Dendritic cell treated with granulocyte-macrophage colony-stimulating factor and Interleukin-4, amounts not matched to agents 40 ng/mL and 50 ng/mL, for 4 days (primary cell): ENCODE results near the gene ERICH2.

Experiments used
- H3K27ac Mint-ChIP-seq: one replicate; pipeline ENCODE4 v1.8.0; 2022; ENCODE audit warnings: mild to moderate bottlenecking, mixed read lengths
- H3K27me3 Mint-ChIP-seq: one replicate; pipeline ENCODE4 v1.8.0; 2022; ENCODE audit warnings: mild to moderate bottlenecking, mixed read lengths
- H3K36me3 Mint-ChIP-seq: one replicate; pipeline ENCODE4 v1.8.0; 2022; ENCODE audit warnings: low read depth, mixed read lengths
- H3K4me1 Mint-ChIP-seq: one replicate; pipeline ENCODE4 v1.8.0; 2022; ENCODE audit warnings: low read depth, mixed read lengths
- H3K4me3 Mint-ChIP-seq: one replicate; pipeline ENCODE4 v1.8.0; 2022; ENCODE audit warnings: mild to moderate bottlenecking, moderate library complexity, mixed read lengths
- H3K9me3 Mint-ChIP-seq: one replicate; pipeline ENCODE4 v1.8.0; 2022; ENCODE audit warnings: mixed read lengths
- intact Hi-C: fragments of 100-400 bp; cut with micrococcal nuclease; formaldehyde crosslinking; loops from one replicate; pipeline ENCODE4 v1.15.0; 2022

ERICH2 gene

DNA sequence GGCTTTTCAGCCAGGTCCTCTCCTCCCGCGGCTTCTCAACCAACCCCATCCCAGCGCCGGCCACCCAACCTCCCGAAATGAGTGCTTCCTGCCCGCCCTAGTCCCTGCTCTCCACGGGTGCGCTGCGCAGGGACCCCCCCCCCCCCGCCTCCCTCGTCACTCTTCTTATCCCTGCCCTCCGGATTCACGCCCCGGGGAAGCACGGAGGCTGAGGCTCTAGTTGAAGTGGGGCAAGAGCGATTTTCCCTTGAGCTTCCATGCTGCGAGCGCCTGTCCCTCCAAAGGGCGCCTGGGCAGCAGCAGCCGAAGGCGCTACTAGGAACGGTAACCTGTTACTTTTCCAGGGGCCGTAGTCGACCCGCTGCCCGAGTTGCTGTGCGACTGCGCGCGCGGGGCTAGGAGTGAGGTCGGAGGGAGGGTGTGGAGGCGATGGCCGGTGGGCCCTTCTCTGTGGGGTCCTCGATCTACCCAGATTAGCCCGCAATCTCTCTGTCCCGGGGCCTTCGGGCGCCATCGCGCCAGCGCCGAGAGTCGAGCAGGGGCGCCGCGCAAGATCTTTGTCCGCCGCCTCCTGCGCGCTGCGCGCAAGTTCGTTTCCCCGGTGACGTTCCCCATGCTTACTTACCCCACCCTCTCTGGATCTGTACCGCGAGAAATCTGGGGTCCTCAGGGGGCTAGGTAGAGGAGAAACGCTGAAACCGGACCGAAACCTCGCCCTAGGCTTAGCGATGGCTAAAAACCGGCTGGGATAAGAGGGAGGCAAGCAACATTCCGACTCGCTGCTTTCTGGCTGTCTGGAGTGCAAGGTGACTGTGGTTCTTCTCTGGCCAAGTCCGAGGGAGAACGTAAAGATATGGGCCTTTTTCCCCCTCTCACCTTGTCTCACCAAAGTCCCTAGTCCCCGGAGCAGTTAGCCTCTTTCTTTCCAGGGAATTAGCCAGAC lies 47.2 kb downstream of the ERICH2 start:
- H3K36me3 Mint-ChIP-seq, result no peaks in the 10 kb centered on the region
- H3K27ac Mint-ChIP-seq, result peak overlapping the region; percentile 62
- intact Hi-C loops, result loop anchor here (10.0 kb wide), 1 partner anchor 583 kb away; no protein-coding TSS in a partner anchor
- H3K27me3 Mint-ChIP-seq, result peaks cover 95% of the 10 kb centered on the region
- no peaks in the 10 kb centered on the region for H3K9me3 Mint-ChIP-seq
- H3K4me1 Mint-ChIP-seq, result peaks cover 77% of the 10 kb centered on the region
- H3K4me3 Mint-ChIP-seq, result peak overlapping the region; percentile 75

GRCh38 chr2:170818036-170818751 lies 48.0 kb downstream of the ERICH2 start:
- peaks cover 82% of the 10 kb centered on the region for H3K4me1 Mint-ChIP-seq
- H3K36me3 Mint-ChIP-seq, result no peaks in the 10 kb centered on the region
- intact Hi-C loops, result loop anchor here (10.0 kb wide), 1 partner anchor 583 kb away; no protein-coding TSS in a partner anchor
- H3K27ac Mint-ChIP-seq, result no peak overlapping the region
- peak overlapping the region; percentile 75 for H3K4me3 Mint-ChIP-seq
- H3K9me3 Mint-ChIP-seq, result no peaks in the 10 kb centered on the region
- H3K27me3 Mint-ChIP-seq, result peaks cover 96% of the 10 kb centered on the region

- H3K9me3 Mint-ChIP-seq, result no peaks in the 10 kb centered on the region
- intact Hi-C loops, result loop anchor here (10.0 kb wide), 1 partner anchor 584 kb away; no protein-coding TSS in a partner anchor
- peaks cover 95% of the 10 kb centered on the region for H3K27me3 Mint-ChIP-seq
- H3K27ac Mint-ChIP-seq, result no peak overlapping the region
- H3K4me3 Mint-ChIP-seq, result no peak overlapping the region
- H3K4me1 Mint-ChIP-seq, result peaks cover 75% of the 10 kb centered on the region
- no peaks in the 10 kb centered on the region for H3K36me3 Mint-ChIP-seq
Observed at GRCh38 chr2:170818752-170819470, 48.7 kb downstream of the ERICH2 start.

DNA sequence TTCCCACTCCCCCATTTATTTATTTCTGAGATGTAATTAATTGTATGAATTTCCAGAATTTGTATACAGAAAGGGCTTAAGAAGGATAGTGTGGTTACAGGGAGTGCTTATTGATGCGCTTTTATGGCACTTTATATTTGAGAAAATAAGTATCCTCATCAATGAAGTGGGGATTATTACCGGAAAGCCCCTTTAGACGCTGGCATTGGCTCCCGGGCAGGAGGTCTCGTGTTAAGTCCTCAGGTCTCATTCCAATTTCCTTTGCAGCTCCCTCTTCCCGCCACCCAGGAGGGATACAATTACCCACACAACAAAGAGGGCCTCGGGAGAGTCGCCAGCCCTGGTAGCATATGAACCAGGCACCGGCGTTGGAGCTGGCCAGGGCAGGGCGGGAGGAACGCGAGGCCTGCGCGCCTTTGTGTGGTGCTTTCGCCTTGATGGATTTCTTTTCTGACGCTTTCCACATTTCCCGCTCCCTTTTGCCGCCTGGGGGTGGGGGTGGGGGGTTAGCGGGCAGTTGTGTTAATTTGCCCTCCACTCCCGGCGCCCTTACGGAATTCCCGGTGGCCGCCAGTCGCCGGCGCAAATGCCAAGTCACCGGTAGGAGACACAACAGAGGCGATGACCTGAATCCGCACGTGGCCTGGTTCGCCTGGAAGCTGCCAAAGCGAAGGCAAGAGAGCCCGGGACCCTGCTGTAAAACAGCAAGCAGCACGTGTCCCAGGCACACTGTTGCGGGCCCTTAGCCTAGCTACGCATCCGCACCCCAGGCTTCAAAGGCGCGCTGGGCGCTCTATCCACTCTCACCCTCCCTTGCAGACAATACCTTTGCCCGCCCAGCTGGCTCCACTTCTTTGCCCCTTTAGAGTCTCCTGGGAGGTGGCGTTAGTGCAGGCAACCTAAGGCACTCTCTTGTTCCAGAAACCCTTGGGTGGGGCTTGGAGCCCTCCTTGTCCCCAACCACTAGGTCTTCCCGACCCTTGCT lies 49.8 kb downstream of the ERICH2 start:
- Mint-ChIP-seq H3K27ac (no peak overlapping the region), H3K27me3 (peaks cover 95% of the 10 kb centered on the region), H3K36me3 (no peaks in the 10 kb centered on the region), H3K9me3 (no peaks in the 10 kb centered on the region), H3K4me3 (no peak overlapping the region), H3K4me1 (peaks cover 66% of the 10 kb centered on the region)
- intact Hi-C loops, result loop anchor here (10.0 kb wide), 1 partner anchor 585 kb away; no protein-coding TSS in a partner anchor

DNA sequence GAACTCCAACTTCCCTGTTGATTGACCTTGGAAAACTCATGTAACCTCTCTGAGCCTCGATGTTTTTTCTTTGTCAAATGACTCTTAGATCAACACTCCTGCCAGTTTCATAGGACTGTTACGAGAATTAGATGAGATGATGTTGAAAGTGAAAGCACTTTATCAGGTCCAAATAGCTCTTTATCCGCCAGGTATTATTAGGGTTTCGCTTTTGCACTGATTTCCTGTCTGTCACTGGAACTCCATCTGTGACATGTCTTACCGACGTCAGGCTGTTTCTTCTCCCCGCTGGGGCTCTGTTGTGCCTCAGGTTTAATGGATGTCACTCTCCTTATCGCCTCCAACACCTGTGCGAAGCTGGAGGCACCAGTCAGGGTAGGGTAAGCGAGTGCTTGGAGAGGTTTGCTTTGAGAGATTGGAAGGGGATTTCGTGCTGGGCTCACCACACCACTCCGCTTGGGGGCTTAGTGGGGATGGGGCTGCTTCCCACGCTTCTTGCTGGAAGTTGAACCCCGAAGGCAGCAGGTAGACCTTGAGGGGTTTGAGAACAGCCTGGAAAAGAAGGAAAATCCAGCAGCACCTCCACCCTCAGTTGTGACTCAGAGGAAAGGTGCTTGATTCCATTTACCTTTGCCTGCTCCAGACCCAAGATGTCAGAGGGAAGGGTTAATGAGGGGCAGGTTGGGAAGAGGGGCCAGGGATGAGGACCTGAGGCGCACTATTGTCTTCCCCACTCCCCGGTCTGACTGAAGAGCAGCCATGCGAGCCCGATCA lies 50.8 kb downstream of the ERICH2 start:
- no peak overlapping the region for H3K27ac Mint-ChIP-seq
- no peaks in the 10 kb centered on the region for H3K36me3 Mint-ChIP-seq
- peak overlapping the region; percentile 30 for H3K4me3 Mint-ChIP-seq
- no peaks in the 10 kb centered on the region for H3K9me3 Mint-ChIP-seq
- peaks cover 58% of the 10 kb centered on the region for H3K4me1 Mint-ChIP-seq
- intact Hi-C loops, result no loop called here
- peaks cover 95% of the 10 kb centered on the region for H3K27me3 Mint-ChIP-seq

- Mint-ChIP-seq H3K27me3 (peaks cover 95% of the 10 kb centered on the region), H3K9me3 (no peaks in the 10 kb centered on the region), H3K4me3 (no peak overlapping the region), H3K36me3 (no peaks in the 10 kb centered on the region), H3K4me1 (peaks cover 54% of the 10 kb centered on the region), H3K27ac (no peak overlapping the region)
- intact Hi-C loops, result no loop called here
Observed at GRCh38 chr2:170821531-170822289, 51.5 kb downstream of the ERICH2 start.

- H3K27ac Mint-ChIP-seq, result no peak overlapping the region
- no peaks in the 10 kb centered on the region for H3K9me3 Mint-ChIP-seq
- H3K4me3 Mint-ChIP-seq, result no peak overlapping the region
- intact Hi-C loops, result no loop called here
- H3K4me1 Mint-ChIP-seq, result peaks cover 46% of the 10 kb centered on the region
- peaks cover 96% of the 10 kb centered on the region for H3K27me3 Mint-ChIP-seq
- no peaks in the 10 kb centered on the region for H3K36me3 Mint-ChIP-seq
Observed at GRCh38 chr2:170822290-170823087, 52.3 kb downstream of the ERICH2 start.

DNA sequence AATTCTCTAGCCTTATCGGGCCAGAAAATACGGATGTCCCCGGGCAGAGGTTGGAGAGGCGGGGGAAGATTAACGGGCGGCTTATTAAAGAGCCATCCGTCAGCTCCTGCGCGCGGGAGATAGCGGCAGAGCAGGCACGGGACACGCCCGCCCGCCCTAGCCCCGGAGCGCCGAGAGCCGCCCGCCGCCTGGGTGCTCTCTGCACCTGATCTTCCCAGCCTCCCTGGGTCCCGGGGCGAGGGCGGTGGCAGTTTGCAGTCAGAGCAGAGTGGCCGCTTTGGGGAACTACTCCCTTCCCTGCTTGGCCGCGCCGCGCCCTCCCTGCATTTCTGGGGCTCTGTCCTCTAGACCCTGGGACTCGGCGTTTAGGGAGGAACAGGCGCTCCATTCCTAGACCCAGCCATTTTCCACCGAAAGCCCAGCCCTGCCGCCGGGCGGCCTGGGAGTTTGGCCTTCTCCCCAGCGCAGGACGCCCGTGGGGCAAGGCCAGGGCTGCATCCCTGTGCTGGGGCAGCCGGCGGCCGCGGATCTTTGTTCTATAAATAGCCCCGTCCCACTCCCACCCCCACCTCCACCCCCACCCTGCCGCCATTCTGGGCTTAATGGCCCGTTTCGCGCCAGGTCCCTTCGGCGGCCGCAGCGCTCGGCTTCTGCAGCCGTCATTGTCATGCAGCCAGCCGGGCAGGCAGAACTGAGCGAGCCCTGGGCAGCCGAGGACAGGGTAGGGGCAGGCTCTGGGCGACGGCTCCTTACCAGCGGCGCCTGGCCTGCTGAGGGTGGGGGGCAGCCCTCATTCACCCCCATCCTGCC lies 53.1 kb downstream of the ERICH2 start:
- no peak overlapping the region for H3K4me3 Mint-ChIP-seq
- intact Hi-C loops, result no loop called here
- peaks cover 38% of the 10 kb centered on the region for H3K4me1 Mint-ChIP-seq
- H3K27ac Mint-ChIP-seq, result no peak overlapping the region
- peaks cover 96% of the 10 kb centered on the region for H3K27me3 Mint-ChIP-seq
- H3K9me3 Mint-ChIP-seq, result no peaks in the 10 kb centered on the region
- H3K36me3 Mint-ChIP-seq, result no peaks in the 10 kb centered on the region

GRCh38 chr2:170823898-170824215 lies 53.7 kb downstream of the ERICH2 start:
- H3K27me3 Mint-ChIP-seq, result peaks cover 96% of the 10 kb centered on the region
- H3K9me3 Mint-ChIP-seq, result no peaks in the 10 kb centered on the region
- H3K36me3 Mint-ChIP-seq, result no peaks in the 10 kb centered on the region
- H3K4me3 Mint-ChIP-seq, result no peak overlapping the region
- no peak overlapping the region for H3K27ac Mint-ChIP-seq
- intact Hi-C loops, result no loop called here
- peaks cover 32% of the 10 kb centered on the region for H3K4me1 Mint-ChIP-seq

DNA sequence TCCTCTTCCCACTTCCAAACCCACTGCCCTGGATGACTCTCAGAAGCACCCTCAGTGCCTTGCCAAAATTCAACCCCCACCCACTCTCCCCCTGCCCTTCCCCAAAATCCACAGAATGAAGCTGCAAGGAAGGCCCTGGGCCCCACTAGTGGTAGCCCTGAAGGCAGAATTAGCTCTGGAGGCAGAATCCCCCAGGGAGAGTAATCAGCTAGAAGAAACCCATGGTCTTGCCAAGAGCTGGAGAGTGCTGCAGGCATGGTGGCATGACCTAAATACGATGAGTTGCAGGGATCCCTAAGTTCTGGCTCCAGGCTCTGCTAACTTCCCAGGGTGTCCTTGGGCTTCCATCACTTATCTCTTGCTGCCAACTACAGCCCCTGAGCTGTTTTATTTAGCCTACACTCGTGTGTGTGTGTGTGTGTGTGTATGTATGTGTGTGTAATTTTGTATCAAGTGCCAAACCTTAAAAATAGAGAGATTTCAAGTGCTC lies 54.4 kb downstream of the ERICH2 start:
- intact Hi-C loops, result no loop called here
- Mint-ChIP-seq H3K4me3 (no peak overlapping the region), H3K27ac (no peak overlapping the region)

More for the DNA sequence above, 54.4 kb downstream of the ERICH2 start:
- peaks cover 93% of the 10 kb centered on the region for H3K27me3 Mint-ChIP-seq
- H3K4me1 Mint-ChIP-seq, result peaks cover 30% of the 10 kb centered on the region
- no peaks in the 10 kb centered on the region for H3K36me3 Mint-ChIP-seq
- H3K9me3 Mint-ChIP-seq, result no peaks in the 10 kb centered on the region
